Body of pancreas (tissue), 4 donors: ENCODE measurements around the gene UTP25. TPM values are rescaled to one million over a fixed set of nuclear protein-coding genes. Genes with fewer than 3 reads are reported as not detected.

Experiments used
- ATAC-seq: fragments of 150-250 bp; one replicate; pipeline ENCODE4 v1.9.1; 2016
- DNase-seq, 4 donors: peaks; one replicate each; pipeline ENCODE4 v3.0.0-alpha.2; 2019
- H3K27ac ChIP-seq, 4 donors: fragments of 200-600 bp; sonication (generic); 1 replicate in 3 of 4; 2 replicates in 1 of 4; pipeline versions ENCODE4 v1.5.1 to v1.6.1; 2016 to 2019; ENCODE audit warnings: mild to moderate bottlenecking in 1 of 4, mixed read lengths in 1 of 4, moderate library complexity in 1 of 4
- H3K27me3 ChIP-seq, 2 donors: fragments of 200-600 bp; sonication (generic); one replicate each; pipeline ENCODE4 v1.6.0; 2016; ENCODE audit warnings: mild to moderate bottlenecking in 1 of 2
- H3K36me3 ChIP-seq, 2 donors: fragments of 200-600 bp; sonication (generic); replicated peaks in 1 of 2; 2 replicates each; pipeline ENCODE4 v1.5.1; 2016; ENCODE audit warnings: low read depth in 2 of 2; ENCODE audit not compliant: insufficient read depth in 1 of 2
- H3K4me1 ChIP-seq: fragments of 200-600 bp; sonication (generic); one replicate; pipeline ENCODE4 v1.6.0; 2016
- H3K4me3 ChIP-seq, 2 donors: fragments of 200-600 bp; sonication (generic); 1 replicate in 1 of 2; 2 replicates in 1 of 2; pipeline ENCODE4 v1.5.1; 2016 to 2019
- H3K9me3 ChIP-seq, 3 donors: fragments of 200-600 bp; sonication (generic); 1 replicate in 2 of 3; 2 replicates in 1 of 3; pipeline ENCODE4 v1.5.1; 2016
- POLR2A ChIP-seq, 3 donors: fragments of 450-650 bp; IDR thresholded peaks; one replicate each; pipeline ENCODE4 v1.6.1; 2016; ENCODE audit warnings: antibody characterized with exemption in 3 of 3, mild to moderate bottlenecking in 2 of 3
- WGBS, 2 donors: methylation state at CpG; one replicate each; pipeline ENCODE4 v1.1.5; 2017; 5-methylcytosine and 5-hydroxymethylcytosine counted together
- intact Hi-C: fragments of 100-400 bp; cut with DNase I; formaldehyde crosslinking; loops from one replicate; pipeline ENCODE4 v1.15.1; 2023
- total RNA-seq, 2 donors: library from RNA; depleted of rRNA; stranded (reverse); fragments of >200 nt; gene quantifications; one replicate each; pipeline ENCODE4 v1.1.0, GENCODE V29; 2016
- TF ChIP-seq, protein P1 (sequence below), 7 experiments: fragments of 450-650 bp in 4 of 7; fragments of 200-600 bp in 3 of 7; sonication (generic) in 3 of 7; IDR thresholded peaks; one replicate each; pipeline ENCODE4 v1.5.1; 2016 to 2019; ENCODE audit warnings: antibody characterized with exemption in 7 of 7

Gene UTP25
- total RNA-seq, 2 donors from 2014 or later = 2.0 to 5.7 TPM

DNA sequence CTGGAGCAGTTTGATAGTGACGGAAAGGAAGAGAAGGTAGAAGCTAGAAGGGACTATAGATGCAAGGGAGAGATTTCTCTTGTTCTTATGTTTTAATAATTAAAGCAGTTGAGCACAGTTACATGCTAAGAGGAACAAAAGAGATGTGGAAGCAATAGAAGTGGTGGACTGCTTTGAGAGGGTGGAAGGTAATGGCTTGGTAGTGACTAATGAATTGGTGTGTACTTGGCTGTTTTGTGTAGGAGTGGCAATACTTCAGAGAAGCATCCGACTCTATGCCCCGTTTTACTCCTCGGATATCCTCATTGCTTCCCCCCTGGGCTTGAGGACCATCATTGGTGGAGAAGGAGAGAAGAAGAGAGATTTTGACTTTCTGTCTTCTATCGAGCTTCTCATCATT is 12.8 kb downstream of the UTP25 start:
- intact Hi-C loops = no loop called here
- Histone ChIP-seq H3K4me1 (no peaks in the 10 kb centered on the region), H3K9me3 (no peaks in the 10 kb centered on the region), H3K27ac (no peak overlapping the region), H3K4me3 (no peak overlapping the region), H3K36me3 (peaks cover 11 to 33% of the 10 kb centered on the region in 2 donors), H3K27me3 (no peaks in the 10 kb centered on the region)
- no peak for ATAC-seq
- DNase-seq = no peak
- TF ChIP-seq, protein P1, sequence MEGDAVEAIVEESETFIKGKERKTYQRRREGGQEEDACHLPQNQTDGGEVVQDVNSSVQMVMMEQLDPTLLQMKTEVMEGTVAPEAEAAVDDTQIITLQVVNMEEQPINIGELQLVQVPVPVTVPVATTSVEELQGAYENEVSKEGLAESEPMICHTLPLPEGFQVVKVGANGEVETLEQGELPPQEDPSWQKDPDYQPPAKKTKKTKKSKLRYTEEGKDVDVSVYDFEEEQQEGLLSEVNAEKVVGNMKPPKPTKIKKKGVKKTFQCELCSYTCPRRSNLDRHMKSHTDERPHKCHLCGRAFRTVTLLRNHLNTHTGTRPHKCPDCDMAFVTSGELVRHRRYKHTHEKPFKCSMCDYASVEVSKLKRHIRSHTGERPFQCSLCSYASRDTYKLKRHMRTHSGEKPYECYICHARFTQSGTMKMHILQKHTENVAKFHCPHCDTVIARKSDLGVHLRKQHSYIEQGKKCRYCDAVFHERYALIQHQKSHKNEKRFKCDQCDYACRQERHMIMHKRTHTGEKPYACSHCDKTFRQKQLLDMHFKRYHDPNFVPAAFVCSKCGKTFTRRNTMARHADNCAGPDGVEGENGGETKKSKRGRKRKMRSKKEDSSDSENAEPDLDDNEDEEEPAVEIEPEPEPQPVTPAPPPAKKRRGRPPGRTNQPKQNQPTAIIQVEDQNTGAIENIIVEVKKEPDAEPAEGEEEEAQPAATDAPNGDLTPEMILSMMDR (IDR thresholded peaks at IDR 0.05) = no peak
- TF ChIP-seq POLR2A (IDR thresholded peaks at IDR 0.05) = no peak
- WGBS, 2 donors = 83 to 86% methylated on average over 5 of the region's 5 CpGs

DNA sequence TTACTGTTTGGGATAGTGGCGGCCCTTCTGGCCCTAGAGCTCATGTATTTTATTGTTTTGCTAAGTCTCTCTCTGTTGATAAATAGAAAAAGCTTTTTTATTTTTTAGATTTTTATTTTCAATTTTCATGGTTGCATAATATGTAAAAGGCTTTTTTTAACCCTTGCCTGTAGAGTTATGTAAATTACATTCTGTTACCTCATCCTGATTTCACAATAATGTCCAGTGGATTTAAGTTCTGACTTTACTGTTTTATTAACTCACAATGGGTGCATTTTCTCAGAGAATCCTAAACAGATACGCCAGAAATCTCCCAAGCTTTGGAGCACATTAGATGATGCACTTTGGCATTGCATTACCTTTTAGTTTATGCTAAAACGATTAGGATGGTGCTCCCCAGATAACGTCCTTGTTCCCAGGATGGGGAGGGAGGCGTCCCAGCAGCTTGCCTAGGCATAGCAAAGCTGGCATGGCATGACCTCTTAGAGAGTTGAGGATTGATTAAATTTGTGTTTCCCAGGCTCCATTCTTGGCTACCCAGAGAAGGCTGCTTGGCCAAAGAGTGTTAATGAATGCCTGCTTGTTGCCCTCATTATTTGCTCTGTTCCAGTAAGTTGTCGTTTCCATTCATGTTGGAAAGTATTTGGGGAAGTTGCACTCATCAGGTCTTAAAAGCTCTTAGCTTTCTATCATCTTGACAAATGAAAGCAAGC is 17.1 kb downstream of the UTP25 start:
- ATAC-seq (no peak), DNase-seq (no peak)
- intact Hi-C loops = no loop called here
- H3K9me3 ChIP-seq = no peaks in the 10 kb centered on the region
- no peaks in the 10 kb centered on the region for H3K4me1 ChIP-seq
- H3K27ac ChIP-seq = no peak overlapping the region
- no peak for TF ChIP-seq POLR2A (IDR thresholded peaks at IDR 0.05)
- TF ChIP-seq, protein P1 (IDR thresholded peaks at IDR 0.05) = no peak
- H3K36me3 ChIP-seq = peaks cover 4 to 16% of the 10 kb centered on the region in 2 donors
- H3K27me3 ChIP-seq = no peaks in the 10 kb centered on the region
- no peak overlapping the region for H3K4me3 ChIP-seq
- 68 to 69% methylated on average over 6 of the region's 6 CpGs for WGBS, 2 donors

DNA sequence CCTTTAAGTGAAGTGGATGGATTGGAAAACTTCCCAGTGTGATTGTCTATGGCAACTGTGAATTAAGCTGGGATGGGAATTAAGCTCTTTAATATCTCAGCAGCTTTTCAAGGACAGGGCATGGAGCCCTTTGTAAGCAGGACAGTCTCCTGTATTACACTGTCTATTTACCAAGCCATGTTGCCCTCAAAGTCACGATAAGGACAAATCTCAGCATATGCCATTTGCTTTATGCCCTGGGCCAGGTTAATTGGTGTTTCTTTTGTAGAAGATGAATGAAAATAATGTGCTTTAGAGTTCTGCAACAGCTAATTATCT is 17.6 kb downstream of the UTP25 start:
- Histone ChIP-seq H3K4me3 (no peak overlapping the region), H3K27ac (no peak overlapping the region), H3K4me1 (no peaks in the 10 kb centered on the region), H3K27me3 (no peaks in the 10 kb centered on the region), H3K36me3 (peaks cover 4 to 16% of the 10 kb centered on the region in 2 donors), H3K9me3 (no peaks in the 10 kb centered on the region)
- 61 to 75% methylated on average over 1 of the region's 1 CpG for WGBS, 2 donors
- ATAC-seq (no peak), DNase-seq (no peak)
- TF ChIP-seq, protein P1 (IDR thresholded peaks at IDR 0.05) = no peak
- TF ChIP-seq POLR2A (IDR thresholded peaks at IDR 0.05) = no peak
- intact Hi-C loops = no loop called here

DNA sequence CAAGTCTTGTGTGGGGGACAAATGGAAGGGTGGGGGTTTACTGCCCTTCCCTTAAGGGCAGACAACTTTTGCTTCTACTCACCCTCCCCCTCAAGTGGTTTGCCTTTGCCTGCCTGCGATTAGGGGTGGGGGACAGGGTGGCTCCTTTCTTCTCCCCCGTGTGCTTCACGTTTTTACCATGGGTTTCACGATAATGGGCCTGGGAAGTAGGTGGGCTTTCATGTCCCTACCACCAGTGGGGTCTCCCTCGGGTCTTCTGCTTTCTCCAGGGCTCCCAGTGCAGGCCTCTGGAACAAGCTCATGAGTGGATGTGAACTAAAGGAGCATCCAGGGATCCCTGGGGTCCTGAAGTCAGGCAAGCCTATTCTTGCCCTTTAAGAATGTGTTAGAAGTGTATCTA is 21.6 kb downstream of the UTP25 start:
- H3K36me3 ChIP-seq = peaks cover 0 to 17% of the 10 kb centered on the region in 2 donors

DNA sequence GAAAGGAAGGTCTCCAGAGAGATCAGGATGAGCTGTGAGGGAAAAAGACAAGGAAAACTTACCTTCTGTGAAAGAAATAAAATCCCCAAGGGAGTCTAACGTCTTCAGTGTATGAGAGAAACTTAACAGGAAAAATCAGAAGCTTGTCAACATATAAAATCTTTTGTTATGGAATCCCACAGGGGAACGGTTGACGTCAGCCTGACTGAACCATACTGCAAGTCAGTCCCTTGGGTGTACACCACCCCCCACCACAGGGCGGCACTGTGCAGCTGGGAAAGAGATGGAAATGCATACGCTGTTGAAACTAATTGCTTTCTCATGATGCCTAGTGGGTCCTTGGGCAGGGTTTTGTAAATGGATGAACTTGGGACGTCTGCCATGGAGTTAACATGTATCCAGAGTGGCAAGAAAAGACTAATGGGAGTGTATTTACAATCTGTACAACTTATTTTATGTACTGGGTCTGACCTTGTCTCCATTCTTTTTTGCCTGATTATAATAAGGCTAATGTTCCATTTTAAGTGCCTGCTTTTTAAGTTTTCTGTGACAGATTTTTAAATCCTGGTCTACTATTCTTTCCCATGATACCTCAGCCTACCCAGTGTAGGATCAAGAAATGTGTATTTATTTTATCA is 22.7 kb downstream of the UTP25 start:
- no peak overlapping the region for H3K27ac ChIP-seq
- TF ChIP-seq, protein P1 (IDR thresholded peaks at IDR 0.05) = peak in 5 of 7 experiments; percentile 20 to 42 (median 36)
- no peak for TF ChIP-seq POLR2A (IDR thresholded peaks at IDR 0.05)
- no peaks in the 10 kb centered on the region for H3K4me1 ChIP-seq
- intact Hi-C loops = no loop called here
- H3K27me3 ChIP-seq = no peaks in the 10 kb centered on the region
- WGBS, 2 donors = 63 to 66% methylated on average over 6 of the region's 6 CpGs
- DNase-seq = peak; percentile 22 to 56 (median 38)
- no peaks in the 10 kb centered on the region for H3K9me3 ChIP-seq
- ATAC-seq = no peak
- peaks cover 0 to 19% of the 10 kb centered on the region in 2 donors for H3K36me3 ChIP-seq
- H3K4me3 ChIP-seq = no peak overlapping the region

More for the DNA sequence above, 21.6 kb downstream of the UTP25 start:
- DNase-seq (no peak), ATAC-seq (no peak)
- no peaks in the 10 kb centered on the region for H3K4me1 ChIP-seq
- WGBS, 2 donors = 73 to 76% methylated on average over 5 of the region's 5 CpGs
- H3K27ac ChIP-seq = no peak overlapping the region
- no peak for TF ChIP-seq POLR2A (IDR thresholded peaks at IDR 0.05)
- H3K27me3 ChIP-seq = no peaks in the 10 kb centered on the region
- H3K4me3 ChIP-seq = no peak overlapping the region
- intact Hi-C loops = no loop called here
- no peaks in the 10 kb centered on the region for H3K9me3 ChIP-seq
